H1 (cell line): Measurements from ENCODE around the gene GCSAM. TPM values are rescaled to one million over a fixed set of nuclear protein-coding genes. Genes with fewer than 3 reads are reported as not detected.

Experiments used
- CBX5 ChIP-seq: fragments of 300-800, 300-1000 bp; sonication (generic); IDR thresholded peaks from 2 replicates; pipeline ENCODE4 v1.7.1; 2016; ENCODE audit warnings: antibody characterized with exemption, low read length, low read depth
- CHD2 ChIP-seq: IDR thresholded peaks from 2 replicates; pipeline ENCODE4 v1.6.1; 2012; ENCODE audit warnings: low read length, improper control_type of control experiment
- EZH2 ChIP-seq: fragments of 200-600 bp; sonication (generic); IDR thresholded peaks from 2 replicates; pipeline ENCODE4 v1.7.1; 2012; ENCODE audit warnings: low read depth, mild to moderate bottlenecking, moderate library complexity, low read length, inconsistent platforms; ENCODE audit not compliant: severe bottlenecking
- GABPA ChIP-seq: IDR thresholded peaks from 2 replicates; pipeline ENCODE4 v1.6.1; 2011; ENCODE audit warnings: mild to moderate bottlenecking, low read length, moderate library complexity, borderline replicate concordance; ENCODE audit not compliant: insufficient read depth
- POLR2A ChIP-seq, 2 experiments: IDR thresholded peaks; 1 replicate in 1 of 2; 2 replicates in 1 of 2; pipeline ENCODE4 v1.6.1; 2011; ENCODE audit warnings: low read depth in 2 of 2, low read length in 2 of 2, mild to moderate bottlenecking in 2 of 2; ENCODE audit errors: control extremely low read depth in 1 of 2
- SP1 ChIP-seq: IDR thresholded peaks from 2 replicates; pipeline ENCODE4 v1.6.1; 2011; ENCODE audit warnings: low read depth, low read length
- ZNF274 ChIP-seq: IDR thresholded peaks from 2 replicates; pipeline ENCODE4 v1.7.0; 2012; ENCODE audit warnings: low read length, borderline replicate concordance; ENCODE audit errors: extremely low read depth
- polyA plus RNA-seq, 7 experiments: library from polyadenylated mRNA; depleted of rRNA in 3 of 7; stranded (reverse) in 5 of 7; unstranded in 2 of 7; fragments of >200 nt in 5 of 7; fragments of 200-250 nt in 2 of 7; gene quantifications; 1 replicate in 5 of 7; 2 replicates in 1 of 7; 4 replicates in 1 of 7; pipeline versions ENCODE4 v1.2.1 to v1.2.3, GENCODE V29; 2011 to 2013; ENCODE audit warnings: missing spikeins in 2 of 7, mixed read lengths in 2 of 7
- total RNA-seq: library from RNA; stranded (reverse); fragmentation: NEBNext Ultra II Directional; extraction: Animal tissue kit (Norgen Biotek cat#: 25700); gene quantifications from 2 replicates; pipeline ENCODE4 v1.2.1, GENCODE V29; 2021
- TF ChIP-seq, protein P1 (sequence below): fragments of 300-600 bp; sonication (generic); IDR thresholded peaks from 2 replicates; pipeline ENCODE4 v1.7.1; 2012; ENCODE audit warnings: low read length, moderate library complexity, mild to moderate bottlenecking, inconsistent platforms; ENCODE audit not compliant: insufficient replicate concordance

The GCSAM gene
- total and polyA plus RNA-seq, 2 of the 8 experiments (the other 6 are each of a cell fraction or from before 2014, with no cell fraction given) = not detected

DNA sequence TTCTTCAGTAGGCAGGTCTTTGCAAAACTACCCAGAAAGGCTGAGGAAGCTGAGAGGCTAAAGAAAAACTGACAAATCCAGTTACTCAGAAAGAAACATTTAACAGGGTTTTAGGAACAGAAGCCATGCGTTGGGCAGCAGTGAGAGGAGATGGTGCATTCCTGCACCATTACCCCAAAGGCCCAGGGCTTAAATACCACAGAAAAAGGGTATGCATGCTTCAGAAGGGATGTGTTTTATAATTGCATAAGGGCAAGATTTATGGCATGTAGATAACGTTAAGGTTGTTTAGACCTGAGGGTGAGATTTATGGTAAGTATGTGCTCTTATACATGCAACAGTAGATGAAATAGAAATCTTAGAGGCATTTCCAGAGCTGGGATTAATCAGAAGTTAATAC is 36.9 kb downstream of the GCSAM start (continued):
- TF ChIP-seq, protein P1, sequence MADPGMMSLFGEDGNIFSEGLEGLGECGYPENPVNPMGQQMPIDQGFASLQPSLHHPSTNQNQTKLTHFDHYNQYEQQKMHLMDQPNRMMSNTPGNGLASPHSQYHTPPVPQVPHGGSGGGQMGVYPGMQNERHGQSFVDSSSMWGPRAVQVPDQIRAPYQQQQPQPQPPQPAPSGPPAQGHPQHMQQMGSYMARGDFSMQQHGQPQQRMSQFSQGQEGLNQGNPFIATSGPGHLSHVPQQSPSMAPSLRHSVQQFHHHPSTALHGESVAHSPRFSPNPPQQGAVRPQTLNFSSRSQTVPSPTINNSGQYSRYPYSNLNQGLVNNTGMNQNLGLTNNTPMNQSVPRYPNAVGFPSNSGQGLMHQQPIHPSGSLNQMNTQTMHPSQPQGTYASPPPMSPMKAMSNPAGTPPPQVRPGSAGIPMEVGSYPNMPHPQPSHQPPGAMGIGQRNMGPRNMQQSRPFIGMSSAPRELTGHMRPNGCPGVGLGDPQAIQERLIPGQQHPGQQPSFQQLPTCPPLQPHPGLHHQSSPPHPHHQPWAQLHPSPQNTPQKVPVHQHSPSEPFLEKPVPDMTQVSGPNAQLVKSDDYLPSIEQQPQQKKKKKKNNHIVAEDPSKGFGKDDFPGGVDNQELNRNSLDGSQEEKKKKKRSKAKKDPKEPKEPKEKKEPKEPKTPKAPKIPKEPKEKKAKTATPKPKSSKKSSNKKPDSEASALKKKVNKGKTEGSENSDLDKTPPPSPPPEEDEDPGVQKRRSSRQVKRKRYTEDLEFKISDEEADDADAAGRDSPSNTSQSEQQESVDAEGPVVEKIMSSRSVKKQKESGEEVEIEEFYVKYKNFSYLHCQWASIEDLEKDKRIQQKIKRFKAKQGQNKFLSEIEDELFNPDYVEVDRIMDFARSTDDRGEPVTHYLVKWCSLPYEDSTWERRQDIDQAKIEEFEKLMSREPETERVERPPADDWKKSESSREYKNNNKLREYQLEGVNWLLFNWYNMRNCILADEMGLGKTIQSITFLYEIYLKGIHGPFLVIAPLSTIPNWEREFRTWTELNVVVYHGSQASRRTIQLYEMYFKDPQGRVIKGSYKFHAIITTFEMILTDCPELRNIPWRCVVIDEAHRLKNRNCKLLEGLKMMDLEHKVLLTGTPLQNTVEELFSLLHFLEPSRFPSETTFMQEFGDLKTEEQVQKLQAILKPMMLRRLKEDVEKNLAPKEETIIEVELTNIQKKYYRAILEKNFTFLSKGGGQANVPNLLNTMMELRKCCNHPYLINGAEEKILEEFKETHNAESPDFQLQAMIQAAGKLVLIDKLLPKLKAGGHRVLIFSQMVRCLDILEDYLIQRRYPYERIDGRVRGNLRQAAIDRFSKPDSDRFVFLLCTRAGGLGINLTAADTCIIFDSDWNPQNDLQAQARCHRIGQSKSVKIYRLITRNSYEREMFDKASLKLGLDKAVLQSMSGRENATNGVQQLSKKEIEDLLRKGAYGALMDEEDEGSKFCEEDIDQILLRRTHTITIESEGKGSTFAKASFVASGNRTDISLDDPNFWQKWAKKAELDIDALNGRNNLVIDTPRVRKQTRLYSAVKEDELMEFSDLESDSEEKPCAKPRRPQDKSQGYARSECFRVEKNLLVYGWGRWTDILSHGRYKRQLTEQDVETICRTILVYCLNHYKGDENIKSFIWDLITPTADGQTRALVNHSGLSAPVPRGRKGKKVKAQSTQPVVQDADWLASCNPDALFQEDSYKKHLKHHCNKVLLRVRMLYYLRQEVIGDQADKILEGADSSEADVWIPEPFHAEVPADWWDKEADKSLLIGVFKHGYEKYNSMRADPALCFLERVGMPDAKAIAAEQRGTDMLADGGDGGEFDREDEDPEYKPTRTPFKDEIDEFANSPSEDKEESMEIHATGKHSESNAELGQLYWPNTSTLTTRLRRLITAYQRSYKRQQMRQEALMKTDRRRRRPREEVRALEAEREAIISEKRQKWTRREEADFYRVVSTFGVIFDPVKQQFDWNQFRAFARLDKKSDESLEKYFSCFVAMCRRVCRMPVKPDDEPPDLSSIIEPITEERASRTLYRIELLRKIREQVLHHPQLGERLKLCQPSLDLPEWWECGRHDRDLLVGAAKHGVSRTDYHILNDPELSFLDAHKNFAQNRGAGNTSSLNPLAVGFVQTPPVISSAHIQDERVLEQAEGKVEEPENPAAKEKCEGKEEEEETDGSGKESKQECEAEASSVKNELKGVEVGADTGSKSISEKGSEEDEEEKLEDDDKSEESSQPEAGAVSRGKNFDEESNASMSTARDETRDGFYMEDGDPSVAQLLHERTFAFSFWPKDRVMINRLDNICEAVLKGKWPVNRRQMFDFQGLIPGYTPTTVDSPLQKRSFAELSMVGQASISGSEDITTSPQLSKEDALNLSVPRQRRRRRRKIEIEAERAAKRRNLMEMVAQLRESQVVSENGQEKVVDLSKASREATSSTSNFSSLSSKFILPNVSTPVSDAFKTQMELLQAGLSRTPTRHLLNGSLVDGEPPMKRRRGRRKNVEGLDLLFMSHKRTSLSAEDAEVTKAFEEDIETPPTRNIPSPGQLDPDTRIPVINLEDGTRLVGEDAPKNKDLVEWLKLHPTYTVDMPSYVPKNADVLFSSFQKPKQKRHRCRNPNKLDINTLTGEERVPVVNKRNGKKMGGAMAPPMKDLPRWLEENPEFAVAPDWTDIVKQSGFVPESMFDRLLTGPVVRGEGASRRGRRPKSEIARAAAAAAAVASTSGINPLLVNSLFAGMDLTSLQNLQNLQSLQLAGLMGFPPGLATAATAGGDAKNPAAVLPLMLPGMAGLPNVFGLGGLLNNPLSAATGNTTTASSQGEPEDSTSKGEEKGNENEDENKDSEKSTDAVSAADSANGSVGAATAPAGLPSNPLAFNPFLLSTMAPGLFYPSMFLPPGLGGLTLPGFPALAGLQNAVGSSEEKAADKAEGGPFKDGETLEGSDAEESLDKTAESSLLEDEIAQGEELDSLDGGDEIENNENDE = no peak
- TF ChIP-seq GABPA (no peak), CBX5 (no peak), CHD2 (no peak), SP1 (no peak), POLR2A (IDR thresholded peaks at IDR 0.05; ENCODE audit: control extremely low read depth in 1 of 2, low read depth in 2 of 2, low read length in 2 of 2) (no peak), EZH2 (no peak), ZNF274 (no peak)
